ENCODE results near the gene FNDC3B. TPM values are rescaled to one million over a fixed set of nuclear protein-coding genes. Genes with fewer than 3 reads are reported as not detected.

Gene FNDC3B
- total RNA-seq, 1 experiment from 2014 or later = 48.6 TPM

- Histone ChIP-seq H3K79me2 (ENCODE audit: low read length) (peaks cover 87% of the 10 kb centered on the region), H3K9me2 (replicated peaks; ENCODE audit: low read length) (no peaks in the 10 kb centered on the region), H3K27me3 (ENCODE audit: low read length) (no peaks in the 10 kb centered on the region), H3K9ac (ENCODE audit: low read length) (no peak overlapping the region), H3K4me1 (ENCODE audit: insufficient read depth, low read length) (peaks cover 14% of the 10 kb centered on the region), H3K36me3 (ENCODE audit: low read depth, low read length) (no peaks in the 10 kb centered on the region), H3F3A (ENCODE audit: low read length, unreplicated experiment) (no peaks in the 10 kb centered on the region), H3K27ac (ENCODE audit: low read length) (no peak overlapping the region), H3K4me3 (ENCODE audit: low read length) (no peak overlapping the region), H2AFZ (ENCODE audit: low read length) (no peak overlapping the region), H3K4me2 (ENCODE audit: low read length) (no peak overlapping the region), H4K20me1 (ENCODE audit: low read length) (no peaks in the 10 kb centered on the region), H3K9me3 (ENCODE audit: low read length) (no peaks in the 10 kb centered on the region)
- no peak for DNase-seq
- no peak for ATAC-seq
- POLR2A ChIA-PET (ENCODE audit: unreplicated experiment) = no interaction called here
- TF ChIP-seq EZH2phosphoT487 (IDR thresholded peaks at IDR 0.05; ENCODE audit: borderline replicate concordance, low read length) = no peak
- TF ChIP-seq EZH2 (IDR thresholded peaks at IDR 0.05; ENCODE audit: low read length, unreplicated experiment) = no peak
- TF ChIP-seq CTCF (conservative IDR thresholded peaks at IDR 0.05; ENCODE audit: low read depth, low read length) = no peak
- intact Hi-C loops (cut with micrococcal nuclease) = no loop called here
- CTCF ChIA-PET = no interaction called here
- BruUV-seq (replicated peaks) = no TSS peak
Measured at GRCh38 chr3:172182797-172183196, 143.4 kb downstream of the FNDC3B start.

DNA sequence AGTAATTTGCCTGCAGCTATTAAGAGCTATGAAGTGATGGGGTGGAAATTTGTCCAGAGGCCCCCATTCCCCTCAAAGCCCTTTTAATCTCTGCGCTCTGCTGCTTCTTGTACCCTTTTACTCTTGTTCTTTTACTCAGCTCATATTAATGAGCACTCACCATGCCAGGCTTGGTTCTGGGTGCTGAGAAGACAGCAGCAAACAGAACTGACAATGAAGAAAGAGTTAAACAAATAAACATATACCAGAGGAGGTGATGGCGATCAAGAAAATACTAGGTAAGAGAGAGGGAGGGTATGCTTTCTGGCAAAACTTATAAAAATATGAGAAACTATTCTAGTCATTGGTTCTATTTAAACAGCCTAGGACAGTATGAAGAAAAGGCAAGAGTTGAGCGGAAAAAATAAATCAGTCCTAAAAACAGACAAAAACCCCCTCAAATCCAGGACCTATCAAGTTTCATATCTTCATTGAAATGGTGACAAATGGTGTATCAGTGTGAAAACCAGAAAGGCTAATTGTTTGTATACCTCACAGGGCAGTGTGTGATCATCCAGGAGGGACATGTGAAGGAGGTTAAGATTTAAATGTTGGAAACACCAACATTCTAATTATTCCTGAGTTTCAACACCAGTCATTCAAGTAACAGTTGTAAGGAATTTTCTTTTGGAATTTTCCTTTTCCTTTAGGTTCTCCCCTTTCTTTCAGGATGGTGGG is 144.9 kb downstream of the FNDC3B start:
- ATAC-seq (no peak), DNase-seq (no peak)
- Histone ChIP-seq H3K9me3 (ENCODE audit: low read length) (no peaks in the 10 kb centered on the region), H3K4me1 (ENCODE audit: insufficient read depth, low read length) (peaks cover 14% of the 10 kb centered on the region), H3K9ac (ENCODE audit: low read length) (no peak overlapping the region), H4K20me1 (ENCODE audit: low read length) (no peaks in the 10 kb centered on the region), H3F3A (ENCODE audit: low read length, unreplicated experiment) (no peaks in the 10 kb centered on the region), H3K9me2 (replicated peaks; ENCODE audit: low read length) (no peaks in the 10 kb centered on the region), H3K4me2 (ENCODE audit: low read length) (no peak overlapping the region), H3K27ac (ENCODE audit: low read length) (no peak overlapping the region), H3K27me3 (ENCODE audit: low read length) (no peaks in the 10 kb centered on the region), H3K4me3 (ENCODE audit: low read length) (no peak overlapping the region), H2AFZ (ENCODE audit: low read length) (no peak overlapping the region), H3K79me2 (ENCODE audit: low read length) (peaks cover 76% of the 10 kb centered on the region), H3K36me3 (ENCODE audit: low read depth, low read length) (no peaks in the 10 kb centered on the region)
- ChIA-PET POLR2A (ENCODE audit: unreplicated experiment) (no interaction called here), CTCF (no interaction called here)
- no TSS peak for BruUV-seq (replicated peaks)
- TF ChIP-seq CTCF (conservative IDR thresholded peaks at IDR 0.05; ENCODE audit: low read depth, low read length) (no peak), EZH2phosphoT487 (IDR thresholded peaks at IDR 0.05; ENCODE audit: borderline replicate concordance, low read length) (no peak), EZH2 (IDR thresholded peaks at IDR 0.05; ENCODE audit: low read length, unreplicated experiment) (no peak)
- intact Hi-C loops (cut with micrococcal nuclease) = no loop called here

GRCh38 chr3:172185907-172186306 is 146.5 kb downstream of the FNDC3B start:
- Histone ChIP-seq H3K79me2 (ENCODE audit: low read length) (peaks cover 67% of the 10 kb centered on the region), H3K4me2 (ENCODE audit: low read length) (no peak overlapping the region), H2AFZ (ENCODE audit: low read length) (no peak overlapping the region), H4K20me1 (ENCODE audit: low read length) (no peaks in the 10 kb centered on the region), H3K4me1 (ENCODE audit: insufficient read depth, low read length) (peaks cover 14% of the 10 kb centered on the region), H3K9me2 (replicated peaks; ENCODE audit: low read length) (no peaks in the 10 kb centered on the region), H3K27me3 (ENCODE audit: low read length) (no peaks in the 10 kb centered on the region), H3F3A (ENCODE audit: low read length, unreplicated experiment) (no peaks in the 10 kb centered on the region), H3K9ac (ENCODE audit: low read length) (no peak overlapping the region), H3K36me3 (ENCODE audit: low read depth, low read length) (no peaks in the 10 kb centered on the region), H3K4me3 (ENCODE audit: low read length) (no peak overlapping the region), H3K27ac (ENCODE audit: low read length) (no peak overlapping the region), H3K9me3 (ENCODE audit: low read length) (no peaks in the 10 kb centered on the region)
- no TSS peak for BruUV-seq (replicated peaks)
- no peak for TF ChIP-seq EZH2phosphoT487 (IDR thresholded peaks at IDR 0.05; ENCODE audit: borderline replicate concordance, low read length)
- TF ChIP-seq EZH2 (IDR thresholded peaks at IDR 0.05; ENCODE audit: low read length, unreplicated experiment) = no peak
- no peak for TF ChIP-seq CTCF (conservative IDR thresholded peaks at IDR 0.05; ENCODE audit: low read depth, low read length)
- ChIA-PET POLR2A (ENCODE audit: unreplicated experiment) (no interaction called here), CTCF (no interaction called here)
- ATAC-seq = no peak
- no peak for DNase-seq
- intact Hi-C loops (cut with micrococcal nuclease) = no loop called here
